Heart left ventricle (tissue), 13 donors: ENCODE measurements around the gene CIT.

Source experiments
- CTCF ChIP-seq, 12 donors: fragments of 200-600 bp; sonication (generic) in 4 of 12; IDR thresholded peaks; one replicate each; pipeline versions ENCODE4 v1.5.0 to v1.8.0; 2018 to 2022; ENCODE audit warnings: antibody characterized with exemption in 12 of 12, mild to moderate bottlenecking in 5 of 12
- POLR2A ChIP-seq, 2 donors: fragments of 450-650 bp; IDR thresholded peaks; one replicate each; pipeline ENCODE4 v1.6.1; 2017; ENCODE audit warnings: antibody characterized with exemption in 2 of 2, mild to moderate bottlenecking in 2 of 2, moderate library complexity in 2 of 2
- donor health status: ischemic (EF 13 %, LVEDD 7.1; RV severe dilation, severe dysfunction).
- donor health status: DM: no; HTN: yes; CAD: no.
- donor health status: DM: no; HTN: no; CAD: no.
- donor health status: ischemic (EF 25% LVEDD 6.9; RV normal size, moderate dysfunction).
- donor health status: ischemic (EF 25% LVEDD 5.7; RV mildly dilated, moderate dysfunction).
- donor health status: ischemic (EF 35%, LVEDD 5.7; RV mildly dilated, moderate dysfunction).
- donor health status: nonischemic (EF 11% LVEDD 7.7; RV severe dilation, severe dysfunction).
- donor health status: DM: yes; HTN: yes; CAD: no.
- donor health status: PGD.
- donor health status: ischemic (EF 29% LVEDD 5.4; RV normal size, mild dysfunction).
- donor health status: nonischemic (EF 23%, LVEDD 6.1; RV moderate dilation, normal function).

- TF ChIP-seq CTCF (IDR thresholded peaks at IDR 0.05), result no peak
- no peak for TF ChIP-seq POLR2A (IDR thresholded peaks at IDR 0.05)
Measured at GRCh38 chr12:119835068-119835467, 42.1 kb downstream of the CIT start.
